HUES48 (cell line): Measurements from ENCODE around the gene GPR135.

Experiments used
- H3K27ac ChIP-seq: one replicate; pipeline ENCODE4 v1.7.0; 2013; ENCODE audit warnings: low read depth, low read length, inconsistent platforms
- H3K27me3 ChIP-seq: 2 replicates; pipeline ENCODE4 v1.6.1; 2013; ENCODE audit warnings: mild to moderate bottlenecking, low read length; ENCODE audit not compliant: control insufficient read depth, insufficient read depth
- H3K36me3 ChIP-seq: 2 replicates; pipeline ENCODE4 v1.6.1; 2013; ENCODE audit warnings: low read length; ENCODE audit not compliant: control insufficient read depth, insufficient read depth
- H3K4me1 ChIP-seq: 2 replicates; pipeline ENCODE4 v1.6.1; 2013; ENCODE audit warnings: mild to moderate bottlenecking, low read length; ENCODE audit not compliant: control insufficient read depth, insufficient read depth
- H3K4me3 ChIP-seq: 2 replicates; pipeline ENCODE4 v1.5.1; 2013; ENCODE audit warnings: mild to moderate bottlenecking, low read depth, low read length
- H3K9ac ChIP-seq: 2 replicates; pipeline ENCODE4 v1.6.1; 2013; ENCODE audit warnings: mild to moderate bottlenecking, low read depth, low read length, moderate library complexity
- H3K9me3 ChIP-seq: 2 replicates; pipeline ENCODE4 v1.6.1; 2013; ENCODE audit warnings: low read length; ENCODE audit not compliant: control insufficient read depth, insufficient read depth

The GPR135 gene

DNA sequence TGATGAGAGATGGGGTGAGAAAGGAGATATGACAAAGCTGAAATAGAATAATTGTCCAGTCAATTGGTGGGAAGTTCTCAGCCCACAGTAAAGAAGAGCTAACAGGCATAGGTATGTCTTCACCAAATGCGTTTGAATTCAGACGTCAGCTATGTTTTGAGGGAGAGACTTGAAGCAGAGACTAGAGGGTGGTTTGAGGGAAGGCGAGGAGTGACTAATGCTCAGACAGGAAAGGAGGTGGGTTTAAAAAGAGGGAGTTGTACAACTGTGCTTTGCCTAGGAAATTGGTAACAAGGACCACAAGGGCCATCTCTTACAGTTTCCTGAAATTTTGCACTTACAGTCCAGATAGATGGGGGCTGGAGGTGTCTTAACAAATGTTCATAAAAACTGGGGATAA lies 25.6 kb upstream of the GPR135 start:
- Histone ChIP-seq H3K9me3 (no peaks in the 10 kb centered on the region), H3K9ac (no peak overlapping the region), H3K4me1 (no peaks in the 10 kb centered on the region), H3K4me3 (no peak overlapping the region), H3K36me3 (peaks cover 90% of the 10 kb centered on the region), H3K27me3 (no peaks in the 10 kb centered on the region), H3K27ac (no peak overlapping the region)

DNA sequence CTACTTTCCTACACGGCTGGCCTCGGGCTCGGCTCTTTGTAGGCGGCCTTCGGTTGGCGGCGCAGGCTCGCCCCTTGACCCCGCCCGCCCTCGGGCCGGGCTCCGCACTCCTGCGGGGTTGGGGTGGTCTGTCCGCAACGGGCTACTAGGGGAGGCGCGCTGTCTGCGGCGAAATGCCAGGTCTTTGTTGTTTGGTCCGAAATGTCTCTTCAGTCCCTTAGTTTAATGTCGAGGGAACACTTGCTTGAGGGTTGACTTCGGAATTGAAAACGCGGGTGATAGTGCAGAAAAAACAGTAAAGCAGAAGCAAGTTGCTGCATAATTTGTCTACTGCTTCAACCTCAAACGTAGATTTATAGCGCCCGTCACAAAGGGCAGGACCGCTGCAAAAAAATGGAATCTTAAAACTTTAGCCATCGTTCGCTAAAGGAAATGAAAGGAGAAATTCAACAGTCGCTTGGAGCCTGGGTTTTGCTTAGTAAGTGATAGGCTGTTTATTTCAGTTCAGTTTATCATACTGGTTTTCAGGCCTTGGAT lies 19.5 kb upstream of the GPR135 start:
- Histone ChIP-seq H3K36me3 (peaks cover 32% of the 10 kb centered on the region), H3K9me3 (no peaks in the 10 kb centered on the region), H3K27ac (peak overlapping the region; percentile 93), H3K4me1 (peaks cover 13% of the 10 kb centered on the region; the same call in 1 of the 2 replicates), H3K4me3 (peak overlapping the region; percentile 98), H3K9ac (peak overlapping the region; percentile 82), H3K27me3 (no peaks in the 10 kb centered on the region)

GRCh38 chr14:59483819-59484638 lies 18.8 kb upstream of the GPR135 start, which contains the start of the genes JKAMP and L3HYPDH:
Gene JKAMP (plus strand): TSS chr14:59484517. CDS start chr14:59484590, 73 bp downstream.
Gene L3HYPDH (minus strand): TSS chr14:59484408. CDS start chr14:59484316, 92 bp downstream.
- Histone ChIP-seq H3K36me3 (peaks cover 27% of the 10 kb centered on the region), H3K27ac (peak within 1 kb of the TSS; percentile 93), H3K9ac (peak within 1 kb of the TSS; percentile 84), H3K4me3 (peak within 1 kb of the TSS; percentile 98), H3K9me3 (no peaks in the 10 kb centered on the region), H3K27me3 (no peaks in the 10 kb centered on the region), H3K4me1 (peaks cover 13% of the 10 kb centered on the region; the same call in 1 of the 2 replicates)

- Histone ChIP-seq H3K36me3 (peaks cover 27% of the 10 kb centered on the region), H3K9me3 (no peaks in the 10 kb centered on the region), H3K9ac (peak overlapping the region; percentile 84), H3K4me3 (peak overlapping the region; percentile 98), H3K27ac (peak overlapping the region; percentile 93), H3K27me3 (no peaks in the 10 kb centered on the region), H3K4me1 (peaks cover 13% of the 10 kb centered on the region; the same call in 1 of the 2 replicates)
Observed at GRCh38 chr14:59483363-59483762, 18.2 kb upstream of the GPR135 start.

- Histone ChIP-seq H3K27ac (peak overlapping the region; percentile 6), H3K9me3 (no peaks in the 10 kb centered on the region), H3K36me3 (peaks cover 27% of the 10 kb centered on the region), H3K4me1 (peaks cover 13% of the 10 kb centered on the region; the same call in 1 of the 2 replicates), H3K27me3 (no peaks in the 10 kb centered on the region), H3K9ac (peak overlapping the region; percentile 84), H3K4me3 (peak overlapping the region; percentile 98)
Observed at GRCh38 chr14:59482541-59483331, 17.6 kb upstream of the GPR135 start.

- H3K27ac ChIP-seq: no peak overlapping the region
- peak overlapping the region; percentile 22; the same call in 1 of the 2 replicates for H3K4me3 ChIP-seq
- peaks cover 20% of the 10 kb centered on the region for H3K36me3 ChIP-seq
- no peaks in the 10 kb centered on the region for H3K9me3 ChIP-seq
- peaks cover 13% of the 10 kb centered on the region; the same call in 1 of the 2 replicates for H3K4me1 ChIP-seq
- no peaks in the 10 kb centered on the region for H3K27me3 ChIP-seq
- H3K9ac ChIP-seq: no peak overlapping the region
Observed at GRCh38 chr14:59481871-59482540, 16.8 kb upstream of the GPR135 start.

GRCh38 chr14:59481407-59481806 lies 16.2 kb upstream of the GPR135 start:
- H3K4me3 ChIP-seq: no peak overlapping the region
- H3K4me1 ChIP-seq: peaks cover 13% of the 10 kb centered on the region; the same call in 1 of the 2 replicates
- H3K9ac ChIP-seq: no peak overlapping the region

DNA sequence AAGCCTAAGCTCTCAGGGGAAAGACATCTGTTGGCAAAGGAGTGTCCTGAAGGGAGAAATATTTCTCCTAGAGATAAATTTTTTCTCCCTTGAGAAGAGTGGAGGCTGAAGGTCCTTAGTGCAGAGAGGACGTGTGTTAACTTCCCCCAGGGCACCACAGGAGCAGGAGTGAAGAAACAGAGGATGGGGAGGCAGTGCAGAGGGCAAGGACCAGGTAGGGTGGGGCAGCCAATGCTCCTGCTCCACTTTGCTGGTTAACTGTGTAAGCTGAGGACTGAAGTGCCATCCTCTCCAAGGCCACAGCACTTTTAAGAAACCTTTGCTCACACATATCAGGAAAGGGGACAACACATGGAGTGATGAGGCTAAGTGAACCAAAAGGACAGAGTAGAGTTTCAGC lies 15.0 kb upstream of the GPR135 start:
- H3K9me3 ChIP-seq: no peaks in the 10 kb centered on the region
- peaks cover 13% of the 10 kb centered on the region; the same call in 1 of the 2 replicates for H3K4me1 ChIP-seq
- no peak overlapping the region for H3K27ac ChIP-seq
- H3K9ac ChIP-seq: no peak overlapping the region
- no peaks in the 10 kb centered on the region for H3K27me3 ChIP-seq
- no peak overlapping the region for H3K4me3 ChIP-seq
- H3K36me3 ChIP-seq: peaks cover 33% of the 10 kb centered on the region

More at GRCh38 chr14:59481407-59481806, 16.2 kb upstream of the GPR135 start:
- Histone ChIP-seq H3K9me3 (no peaks in the 10 kb centered on the region), H3K27me3 (no peaks in the 10 kb centered on the region), H3K36me3 (peaks cover 21% of the 10 kb centered on the region), H3K27ac (no peak overlapping the region)

- H3K27ac ChIP-seq: no peak overlapping the region
- no peak overlapping the region for H3K9ac ChIP-seq
- no peaks in the 10 kb centered on the region for H3K9me3 ChIP-seq
- H3K4me3 ChIP-seq: no peak overlapping the region
- no peaks in the 10 kb centered on the region for H3K27me3 ChIP-seq
- peaks cover 49% of the 10 kb centered on the region for H3K36me3 ChIP-seq
- H3K4me1 ChIP-seq: peaks cover 11% of the 10 kb centered on the region; the same call in 1 of the 2 replicates
Observed at GRCh38 chr14:59478540-59478939, 13.4 kb upstream of the GPR135 start.

DNA sequence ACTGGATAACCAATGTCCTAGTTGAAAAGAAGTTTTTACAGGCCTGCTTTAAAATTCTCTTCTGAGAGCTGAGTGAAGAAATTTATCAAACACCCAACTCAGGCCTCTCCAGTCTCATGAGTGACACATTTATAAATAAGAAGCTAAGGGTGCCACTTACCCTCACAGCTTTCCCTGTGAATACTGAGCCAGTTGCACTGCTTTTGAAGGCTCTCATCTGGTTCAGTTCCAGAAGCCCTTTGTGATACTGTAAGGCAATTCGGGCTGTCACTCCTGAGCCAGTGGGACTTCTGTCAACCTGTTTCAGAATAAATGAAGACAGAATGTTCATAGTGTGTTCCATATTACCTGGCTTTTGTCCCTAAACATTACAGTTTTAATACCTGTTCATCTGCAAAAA lies 10.5 kb upstream of the GPR135 start:
- Histone ChIP-seq H3K4me3 (no peak overlapping the region), H3K27ac (no peak overlapping the region), H3K4me1 (no peaks in the 10 kb centered on the region), H3K36me3 (peaks cover 74% of the 10 kb centered on the region), H3K27me3 (no peaks in the 10 kb centered on the region), H3K9ac (no peak overlapping the region), H3K9me3 (no peaks in the 10 kb centered on the region)
